Endodermal cell (in vitro differentiated cells): ENCODE data around the gene FAM83E. TPM values are rescaled to one million over a fixed set of nuclear protein-coding genes. Genes with fewer than 3 reads are reported as not detected.

Source experiments
- DNase-seq: peaks from one replicate; pipeline ENCODE4 v3.0.0-alpha.2; 2017
- H3K27ac ChIP-seq: 2 replicates; pipeline ENCODE4 v1.5.1; 2013; ENCODE audit warnings: mild to moderate bottlenecking, low read depth, low read length, moderate library complexity
- H3K27me3 ChIP-seq: 2 replicates; pipeline ENCODE4 v1.6.1; 2013; ENCODE audit warnings: mild to moderate bottlenecking, low read length, moderate library complexity; ENCODE audit not compliant: insufficient read depth, control insufficient read depth, poor library complexity, severe bottlenecking
- H3K36me3 ChIP-seq: 2 replicates; pipeline ENCODE4 v1.7.0; 2013; ENCODE audit warnings: mild to moderate bottlenecking, low read length, moderate library complexity; ENCODE audit not compliant: control insufficient read depth, insufficient read depth
- H3K4me1 ChIP-seq: one replicate; pipeline ENCODE4 v1.7.0; 2013; ENCODE audit warnings: low read length; ENCODE audit not compliant: control insufficient read depth, insufficient read depth
- H3K4me3 ChIP-seq: 2 replicates; pipeline ENCODE4 v1.5.1; 2013; ENCODE audit warnings: mild to moderate bottlenecking, low read length, moderate library complexity
- H3K9ac ChIP-seq: 2 replicates; pipeline ENCODE4 v1.6.1; 2013; ENCODE audit warnings: mild to moderate bottlenecking, low read length, moderate library complexity; ENCODE audit not compliant: poor library complexity, severe bottlenecking; ENCODE audit errors: extremely low read depth
- H3K9me3 ChIP-seq: 2 replicates; pipeline ENCODE4 v1.6.1; 2013; ENCODE audit warnings: mild to moderate bottlenecking, low read length, moderate library complexity; ENCODE audit not compliant: control insufficient read depth
- H3K27ac Mint-ChIP-seq: 2 replicates; pipeline ENCODE4 v1.8.0; 2020; ENCODE audit warnings: mixed read lengths
- H3K27me3 Mint-ChIP-seq: 2 replicates; pipeline ENCODE4 v1.8.0; 2021; ENCODE audit warnings: mild to moderate bottlenecking, mixed read lengths; ENCODE audit not compliant: insufficient read depth
- H3K36me3 Mint-ChIP-seq: 2 replicates; pipeline ENCODE4 v1.8.0; 2020; ENCODE audit warnings: low read depth, mixed read lengths
- H3K4me1 Mint-ChIP-seq: 2 replicates; pipeline ENCODE4 v1.8.0; 2020; ENCODE audit warnings: mixed read lengths
- H3K4me3 Mint-ChIP-seq: 2 replicates; pipeline ENCODE4 v1.8.0; 2020; ENCODE audit warnings: mild to moderate bottlenecking, moderate library complexity, mixed read lengths
- H3K9me3 Mint-ChIP-seq: 2 replicates; pipeline ENCODE4 v1.8.0; 2020; ENCODE audit warnings: mild to moderate bottlenecking, mixed read lengths
- WGBS, 2 experiments: methylation state at CpG; one replicate each; pipeline versions ENCODE4 v1.1.5 to v1.1.7; 2013; ENCODE audit warnings: missing lambda C conversion rate in 2 of 2, mixed read lengths in 1 of 2; ENCODE audit not compliant: insufficient coverage in 1 of 2, insufficient read length in 1 of 2; 5-methylcytosine and 5-hydroxymethylcytosine counted together
- total RNA-seq, 2 donors: library from RNA; stranded (reverse); fragmentation: NEBNext Ultra II Directional in 1 of 2; extraction: Animal tissue kit (Norgen Biotek cat#: 25700) in 1 of 2; gene quantifications; 2 replicates in 1 of 2; 3 replicates in 1 of 2; pipeline ENCODE4 v1.2.1, GENCODE V29; 2021
- TF ChIP-seq, protein P1 (sequence below): fragments of 200-600 bp; sonication (generic); conservative IDR thresholded peaks from 2 replicates; pipeline ENCODE4 v1.5.0; 2021; ENCODE audit warnings: antibody characterized with exemption, mild to moderate bottlenecking

Gene FAM83E
- total RNA-seq, 2 donors from 2014 or later, result 4.4 to 5.7 TPM

DNA sequence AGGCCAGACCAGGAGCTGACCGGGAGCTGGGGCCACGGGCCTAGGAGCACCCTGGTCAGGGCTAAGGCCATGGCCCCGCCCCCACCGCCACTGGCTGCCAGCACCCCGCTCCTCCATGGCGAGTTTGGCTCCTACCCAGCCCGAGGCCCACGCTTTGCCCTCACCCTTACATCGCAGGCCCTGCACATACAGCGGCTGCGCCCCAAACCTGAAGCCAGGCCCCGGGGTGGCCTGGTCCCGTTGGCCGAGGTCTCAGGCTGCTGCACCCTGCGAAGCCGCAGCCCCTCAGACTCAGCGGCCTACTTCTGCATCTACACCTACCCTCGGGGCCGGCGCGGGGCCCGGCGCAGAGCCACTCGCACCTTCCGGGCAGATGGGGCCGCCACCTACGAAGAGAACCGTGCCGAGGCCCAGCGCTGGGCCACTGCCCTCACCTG, 11.0 kb upstream of the FAM83E start:
- Histone ChIP-seq H3K27me3 (no peaks in the 10 kb centered on the region), H3K9me3 (no peaks in the 10 kb centered on the region), H3K9ac (no peak overlapping the region), H3K4me1 (peaks cover 15% of the 10 kb centered on the region), H3K36me3 (peaks cover 10% of the 10 kb centered on the region), H3K4me3 (peak overlapping the region; percentile 89), H3K27ac (no peak overlapping the region)
- TF ChIP-seq, protein P1, sequence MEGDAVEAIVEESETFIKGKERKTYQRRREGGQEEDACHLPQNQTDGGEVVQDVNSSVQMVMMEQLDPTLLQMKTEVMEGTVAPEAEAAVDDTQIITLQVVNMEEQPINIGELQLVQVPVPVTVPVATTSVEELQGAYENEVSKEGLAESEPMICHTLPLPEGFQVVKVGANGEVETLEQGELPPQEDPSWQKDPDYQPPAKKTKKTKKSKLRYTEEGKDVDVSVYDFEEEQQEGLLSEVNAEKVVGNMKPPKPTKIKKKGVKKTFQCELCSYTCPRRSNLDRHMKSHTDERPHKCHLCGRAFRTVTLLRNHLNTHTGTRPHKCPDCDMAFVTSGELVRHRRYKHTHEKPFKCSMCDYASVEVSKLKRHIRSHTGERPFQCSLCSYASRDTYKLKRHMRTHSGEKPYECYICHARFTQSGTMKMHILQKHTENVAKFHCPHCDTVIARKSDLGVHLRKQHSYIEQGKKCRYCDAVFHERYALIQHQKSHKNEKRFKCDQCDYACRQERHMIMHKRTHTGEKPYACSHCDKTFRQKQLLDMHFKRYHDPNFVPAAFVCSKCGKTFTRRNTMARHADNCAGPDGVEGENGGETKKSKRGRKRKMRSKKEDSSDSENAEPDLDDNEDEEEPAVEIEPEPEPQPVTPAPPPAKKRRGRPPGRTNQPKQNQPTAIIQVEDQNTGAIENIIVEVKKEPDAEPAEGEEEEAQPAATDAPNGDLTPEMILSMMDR, result no peak
- H3K27ac Mint-ChIP-seq, result no peak overlapping the region
- peaks cover 27% of the 10 kb centered on the region for H3K4me1 Mint-ChIP-seq
- peaks cover 11% of the 10 kb centered on the region for H3K36me3 Mint-ChIP-seq
- H3K9me3 Mint-ChIP-seq, result no peaks in the 10 kb centered on the region
- DNase-seq, result peak; percentile 49
- 94 to 97% methylated on average over 20 to 30 of the region's 30 CpGs for whole genome bisulfite sequencing, 2 experiments
- peak overlapping the region; percentile 89 for H3K4me3 Mint-ChIP-seq
- no peaks in the 10 kb centered on the region for H3K27me3 Mint-ChIP-seq

DNA sequence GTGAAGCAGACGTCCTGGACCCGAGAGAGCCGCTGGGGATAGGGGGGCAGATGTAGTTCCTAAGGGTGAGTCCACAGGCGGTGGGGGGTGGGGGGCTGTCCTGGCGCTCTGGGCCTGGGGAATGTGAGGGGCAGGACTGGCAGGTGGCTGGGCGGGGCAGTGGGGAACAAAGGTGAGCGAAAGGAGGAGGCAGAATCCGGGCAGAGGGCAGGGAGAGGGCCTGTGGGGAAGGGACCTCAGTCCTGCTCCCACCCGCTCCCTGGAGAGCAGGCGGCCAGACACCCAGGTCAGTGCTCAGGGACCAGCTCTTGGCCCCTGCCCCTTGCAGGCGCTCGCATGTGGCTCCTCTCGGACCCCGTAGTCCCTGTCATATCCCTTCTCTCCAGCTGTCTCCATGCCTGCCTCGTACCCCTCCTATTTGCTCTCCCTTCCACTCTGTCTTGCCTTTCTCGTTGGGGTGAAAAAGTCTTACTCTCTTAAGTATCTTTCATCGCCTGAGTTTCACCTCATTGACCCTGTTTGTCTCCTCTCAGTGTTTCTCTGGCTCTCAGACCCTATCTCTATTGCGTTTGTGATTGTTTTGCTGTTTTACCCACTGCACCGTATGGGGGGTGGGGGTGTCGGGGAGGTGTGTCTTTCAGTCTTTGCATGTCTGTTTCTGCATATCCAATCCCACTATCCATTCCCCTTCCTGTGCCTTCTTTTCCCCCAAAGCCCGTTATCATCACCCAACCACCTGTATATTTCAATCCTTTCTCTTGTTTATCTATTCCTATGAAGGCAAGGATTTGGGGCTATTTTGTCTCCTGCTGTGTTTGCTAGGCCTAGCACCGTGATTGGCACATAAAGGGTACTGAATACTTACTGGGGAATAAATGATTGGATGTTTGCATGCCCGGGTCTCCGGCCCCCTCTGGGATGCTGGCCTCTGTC, 10.2 kb upstream of the FAM83E start:
- Mint-ChIP-seq H3K4me1 (peaks cover 21% of the 10 kb centered on the region), H3K27ac (peak overlapping the region; percentile 94), H3K4me3 (peak overlapping the region; percentile 89), H3K9me3 (no peaks in the 10 kb centered on the region), H3K27me3 (no peaks in the 10 kb centered on the region), H3K36me3 (peaks cover 11% of the 10 kb centered on the region)
- H3K4me1 ChIP-seq, result peaks cover 9% of the 10 kb centered on the region
- WGBS, 2 experiments, result 46 to 55% methylated on average over 7 to 22 of the region's 24 CpGs
- DNase-seq, result peak; percentile 80
- no peaks in the 10 kb centered on the region for H3K9me3 ChIP-seq
- peak overlapping the region; percentile 89 for H3K4me3 ChIP-seq
- H3K27me3 ChIP-seq, result no peaks in the 10 kb centered on the region
- peaks cover 10% of the 10 kb centered on the region for H3K36me3 ChIP-seq
- TF ChIP-seq, protein P1, result no peak
- H3K27ac ChIP-seq, result no peak overlapping the region
- peak overlapping the region; percentile 74 for H3K9ac ChIP-seq

DNA sequence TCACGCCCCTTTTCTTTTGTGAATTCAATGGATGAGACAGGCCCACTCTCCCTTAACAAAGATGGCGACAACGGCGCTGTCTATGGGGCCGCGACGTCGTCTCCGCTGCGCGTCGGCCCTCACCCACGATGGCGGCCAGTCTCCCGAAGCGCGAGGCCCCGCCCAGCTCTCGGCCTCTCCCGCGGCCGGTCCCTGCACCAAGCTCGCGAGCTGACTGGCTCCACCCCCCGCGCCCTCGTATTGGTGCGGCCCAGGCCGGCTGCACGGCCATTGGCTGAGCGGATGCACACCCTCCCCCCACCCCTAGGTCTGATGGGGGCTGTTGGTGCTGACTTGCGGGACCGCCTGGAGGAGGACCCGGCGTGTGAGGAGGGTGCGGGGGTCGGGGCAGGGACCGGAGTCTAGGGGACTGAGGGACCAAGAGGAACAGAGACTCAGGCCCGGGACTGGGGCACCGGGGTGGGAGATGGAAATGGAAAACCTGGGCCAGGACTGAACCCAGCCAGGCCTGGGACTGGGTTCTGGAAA, 9.3 kb upstream of the FAM83E start:
- Histone ChIP-seq H3K9me3 (no peaks in the 10 kb centered on the region), H3K4me1 (peaks cover 9% of the 10 kb centered on the region), H3K27ac (peak overlapping the region; percentile 98), H3K4me3 (peak overlapping the region; percentile 89), H3K27me3 (no peaks in the 10 kb centered on the region), H3K36me3 (peaks cover 10% of the 10 kb centered on the region), H3K9ac (peak overlapping the region; percentile 74)
- peak overlapping the region; percentile 96 for H3K27ac Mint-ChIP-seq
- peak overlapping the region; percentile 89 for H3K4me3 Mint-ChIP-seq
- H3K9me3 Mint-ChIP-seq, result no peaks in the 10 kb centered on the region
- no peaks in the 10 kb centered on the region for H3K27me3 Mint-ChIP-seq
- TF ChIP-seq, protein P1, result no peak
- H3K36me3 Mint-ChIP-seq, result peaks cover 11% of the 10 kb centered on the region
- peak; percentile 99 for DNase-seq
- peaks cover 26% of the 10 kb centered on the region for H3K4me1 Mint-ChIP-seq
- whole genome bisulfite sequencing, 2 experiments, result 0 to 2% methylated on average over 9 to 40 of the region's 40 CpGs
